Trophoblast cell (in vitro differentiated cells and primary cell): ENCODE results near the gene FUCA1.
A peak's percentile ranks its signal among the peaks of the same experiment; 100 is the strongest.

Source experiments
- DNase-seq, 2 donors: peaks; one replicate each; pipeline ENCODE4 v3.0.0-alpha.2; 2016
- H2AFZ ChIP-seq: 2 replicates; pipeline ENCODE4 v1.6.1; 2013; ENCODE audit warnings: low read length, moderate library complexity, mild to moderate bottlenecking; ENCODE audit not compliant: insufficient read depth, poor library complexity
- H2AK5ac ChIP-seq: 2 replicates; pipeline ENCODE4 v1.6.1; 2013; ENCODE audit warnings: mild to moderate bottlenecking, low read length
- H2BK120ac ChIP-seq: 2 replicates; pipeline ENCODE4 v1.6.1; 2013; ENCODE audit warnings: low read length, mild to moderate bottlenecking, moderate library complexity; ENCODE audit not compliant: insufficient read depth, poor library complexity
- H2BK12ac ChIP-seq: 2 replicates; pipeline ENCODE4 v1.6.1; 2013; ENCODE audit warnings: mild to moderate bottlenecking, low read length, moderate library complexity
- H2BK5ac ChIP-seq: 2 replicates; pipeline ENCODE4 v1.6.1; 2013; ENCODE audit warnings: low read length, low read depth, moderate library complexity, mild to moderate bottlenecking; ENCODE audit not compliant: poor library complexity
- H3K14ac ChIP-seq: 2 replicates; pipeline ENCODE4 v1.6.1; 2013; ENCODE audit warnings: mild to moderate bottlenecking, low read length
- H3K18ac ChIP-seq: 2 replicates; pipeline ENCODE4 v1.6.1; 2013; ENCODE audit warnings: mild to moderate bottlenecking, low read length
- H3K23ac ChIP-seq: 2 replicates; pipeline ENCODE4 v1.6.1; 2013; ENCODE audit warnings: low read length
- H3K27ac ChIP-seq: 2 replicates; pipeline ENCODE4 v1.5.1; 2013; ENCODE audit warnings: low read depth, mild to moderate bottlenecking, inconsistent platforms, low read length, moderate library complexity
- H3K27me3 ChIP-seq: 2 replicates; pipeline ENCODE4 v1.6.1; 2013; ENCODE audit warnings: inconsistent platforms, mild to moderate bottlenecking, low read length, moderate library complexity; ENCODE audit not compliant: insufficient read depth
- H3K36me3 ChIP-seq, 2 experiments: 1 replicate in 1 of 2; 2 replicates in 1 of 2; pipeline ENCODE4 v1.6.1; 2013; ENCODE audit warnings: low read length in 2 of 2, mild to moderate bottlenecking in 2 of 2, moderate library complexity in 1 of 2; ENCODE audit not compliant: insufficient read depth in 2 of 2, control insufficient read depth in 1 of 2
- H3K4ac ChIP-seq: 2 replicates; pipeline ENCODE4 v1.6.1; 2013; ENCODE audit warnings: low read depth, mild to moderate bottlenecking, low read length, moderate library complexity
- H3K4me1 ChIP-seq, 2 experiments: 1 replicate in 1 of 2; 2 replicates in 1 of 2; pipeline ENCODE4 v1.6.1; 2013; ENCODE audit warnings: low read length in 2 of 2, mild to moderate bottlenecking in 2 of 2, moderate library complexity in 1 of 2; ENCODE audit not compliant: insufficient read depth in 2 of 2, control insufficient read depth in 1 of 2
- H3K4me2 ChIP-seq: 2 replicates; pipeline ENCODE4 v1.6.1; 2013; ENCODE audit warnings: inconsistent platforms, mild to moderate bottlenecking, low read length, moderate library complexity
- H3K4me3 ChIP-seq: 2 replicates; pipeline ENCODE4 v1.5.1; 2013; ENCODE audit warnings: mild to moderate bottlenecking, low read depth, low read length, inconsistent platforms
- H3K79me1 ChIP-seq: one replicate; pipeline ENCODE4 v1.6.1; 2013; ENCODE audit warnings: low read length
- H3K79me2 ChIP-seq: 2 replicates; pipeline ENCODE4 v1.6.1; 2013; ENCODE audit warnings: low read length, mild to moderate bottlenecking; ENCODE audit not compliant: control insufficient read depth, insufficient read depth, poor library complexity
- H3K9ac ChIP-seq: 2 replicates; pipeline ENCODE4 v1.6.1; 2013; ENCODE audit warnings: mild to moderate bottlenecking, low read length
- H3K9me3 ChIP-seq: 2 replicates; pipeline ENCODE4 v1.6.1; 2013; ENCODE audit warnings: low read depth, mild to moderate bottlenecking, control low read depth, inconsistent platforms, low read length; ENCODE audit not compliant: insufficient read depth
- H4K12ac ChIP-seq: 2 replicates; pipeline ENCODE4 v1.6.1; 2013; ENCODE audit warnings: low read depth, mild to moderate bottlenecking, low read length, moderate library complexity
- H4K8ac ChIP-seq: 2 replicates; pipeline ENCODE4 v1.6.1; 2013; ENCODE audit warnings: low read depth, mild to moderate bottlenecking, low read length, moderate library complexity
- H4K91ac ChIP-seq: one replicate; pipeline ENCODE4 v1.6.1; 2013; ENCODE audit warnings: low read depth, mild to moderate bottlenecking, low read length, moderate library complexity
- WGBS: extraction: QIAGEN DNeasy Blood & Tissue Kit; methylation state at CpG from one replicate; pipeline ENCODE4 v1.1.7; 2013; ENCODE audit warnings: missing lambda C conversion rate; ENCODE audit not compliant: insufficient read length, insufficient coverage; ENCODE audit errors: extremely low coverage; 5-methylcytosine and 5-hydroxymethylcytosine counted together

FUCA1 gene

DNA sequence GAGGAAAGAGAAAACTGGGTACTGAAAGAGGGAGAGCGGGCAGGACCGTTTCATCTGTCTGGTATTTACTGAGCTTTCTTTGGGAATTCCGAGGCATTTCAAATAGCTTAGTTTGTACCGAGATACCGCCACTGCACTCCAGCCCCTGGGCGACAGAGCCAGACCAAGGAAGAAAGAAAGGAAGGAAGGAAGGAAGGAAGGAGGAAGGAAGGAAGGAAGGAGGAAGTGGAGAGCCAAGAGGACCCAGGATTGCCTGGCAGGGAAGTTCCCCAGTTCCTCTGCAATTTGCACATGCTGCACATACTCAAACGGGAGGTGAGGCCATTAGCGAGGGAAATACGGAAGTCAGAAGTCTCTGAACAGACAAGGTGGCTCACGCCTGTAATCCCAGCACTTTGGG is 961 bp upstream of the FUCA1 start:
- H3K79me2 ChIP-seq = no peaks in the 10 kb centered on the region
- no peak overlapping the region for H4K8ac ChIP-seq
- no peak overlapping the region for H3K4me2 ChIP-seq
- H3K79me1 ChIP-seq = peaks cover 4% of the 10 kb centered on the region
- H3K27ac ChIP-seq = no peak overlapping the region
- no CpG with 5 or more reads among the region's 10 CpGs for WGBS
- no peak overlapping the region for H3K18ac ChIP-seq
- no peak overlapping the region for H4K12ac ChIP-seq
- H3K4me1 ChIP-seq = peaks cover 2 to 6% of the 10 kb centered on the region in 2 experiments
- H3K27me3 ChIP-seq = peaks cover 6% of the 10 kb centered on the region
- no peak overlapping the region for H2BK5ac ChIP-seq
- H2AK5ac ChIP-seq = no peak overlapping the region
- no peaks in the 10 kb centered on the region for H3K9me3 ChIP-seq
- no peak overlapping the region for H3K9ac ChIP-seq
- no peaks in the 10 kb centered on the region for H3K36me3 ChIP-seq
- no peak overlapping the region for H3K4ac ChIP-seq
- H2BK12ac ChIP-seq = no peak overlapping the region
- H3K14ac ChIP-seq = no peak overlapping the region
- H2AFZ ChIP-seq = no peak overlapping the region
- no peak overlapping the region for H4K91ac ChIP-seq
- no peak overlapping the region for H2BK120ac ChIP-seq
- H3K4me3 ChIP-seq = no peak overlapping the region
- no peak overlapping the region for H3K23ac ChIP-seq
- DNase-seq = peak; percentile 5 to 61

DNA sequence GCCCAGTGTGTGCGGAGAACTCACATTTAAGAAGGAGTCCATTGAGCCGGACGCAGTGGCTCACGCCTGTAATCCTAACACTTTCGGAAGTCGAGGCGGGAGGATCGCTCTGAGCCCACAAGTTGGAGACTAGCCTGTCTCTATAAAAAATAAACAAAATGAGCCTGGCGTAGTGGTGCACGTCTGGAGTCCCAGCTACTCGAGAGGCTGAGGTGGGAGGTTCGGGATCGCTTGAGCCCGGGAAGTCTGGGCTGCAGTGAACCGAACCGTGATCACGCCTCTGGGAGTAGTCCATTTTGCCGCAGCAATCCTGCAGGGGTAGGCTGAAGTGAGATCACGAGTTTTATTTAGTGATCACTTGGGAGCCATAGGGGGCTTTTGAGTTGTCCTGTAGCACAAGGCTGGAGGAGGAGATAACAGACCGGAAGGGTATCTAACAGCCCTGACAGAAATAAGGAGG is 497 bp upstream of the FUCA1 start:
- DNase-seq = peak in 1 of 2 donors; percentile 19
- H3K4ac ChIP-seq = no peak overlapping the region
- no peak overlapping the region for H2BK120ac ChIP-seq
- H3K79me2 ChIP-seq = no peaks in the 10 kb centered on the region
- peaks cover 4% of the 10 kb centered on the region for H3K79me1 ChIP-seq
- no peak overlapping the region for H3K14ac ChIP-seq
- H4K91ac ChIP-seq = no peak overlapping the region
- H3K27me3 ChIP-seq = peaks cover 6% of the 10 kb centered on the region
- no peaks in the 10 kb centered on the region for H3K36me3 ChIP-seq
- no peaks in the 10 kb centered on the region for H3K9me3 ChIP-seq
- no peak overlapping the region for H3K9ac ChIP-seq
- H3K18ac ChIP-seq = no peak overlapping the region
- no peak overlapping the region for H4K8ac ChIP-seq
- no peak overlapping the region for H2AK5ac ChIP-seq
- no peak overlapping the region for H3K23ac ChIP-seq
- no peak overlapping the region for H2AFZ ChIP-seq
- no peak overlapping the region for H3K4me3 ChIP-seq
- peak overlapping the region; percentile 38 for H3K4me2 ChIP-seq
- H2BK12ac ChIP-seq = no peak overlapping the region
- no peak overlapping the region for H2BK5ac ChIP-seq
- no peak overlapping the region for H4K12ac ChIP-seq
- peaks cover 2 to 6% of the 10 kb centered on the region in 2 experiments for H3K4me1 ChIP-seq
- whole genome bisulfite sequencing = no CpG with 5 or more reads among the region's 20 CpGs
- H3K27ac ChIP-seq = no peak overlapping the region

DNA sequence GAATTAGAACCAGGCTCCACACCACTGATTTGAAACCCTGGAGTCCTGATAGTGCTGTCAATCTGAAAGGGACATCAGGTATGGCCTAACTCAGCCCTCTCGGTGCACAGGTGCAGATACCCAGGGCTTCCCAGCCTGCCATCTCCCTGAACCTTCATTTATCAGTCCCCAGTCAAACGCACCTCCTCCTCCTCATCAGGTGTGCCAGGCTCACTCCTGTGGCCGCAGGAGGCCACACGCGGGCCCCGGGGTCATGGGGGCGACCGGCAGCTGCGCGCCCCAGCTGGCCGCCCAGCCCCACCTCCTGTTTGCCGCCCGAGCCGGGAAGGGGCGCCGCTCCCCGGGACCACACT is 572 bp downstream of the FUCA1 start:
- WGBS = no CpG with 5 or more reads among the region's 17 CpGs
- H4K12ac ChIP-seq = no peak overlapping the region
- no peak overlapping the region for H3K23ac ChIP-seq
- H2AFZ ChIP-seq = peak overlapping the region; percentile 83
- H2BK120ac ChIP-seq = no peak overlapping the region
- peak overlapping the region; percentile 86 for H3K4me3 ChIP-seq
- H3K9me3 ChIP-seq = no peaks in the 10 kb centered on the region
- H3K4me2 ChIP-seq = peak overlapping the region; percentile 95
- no peak overlapping the region for H3K27ac ChIP-seq
- no peak overlapping the region for H4K91ac ChIP-seq
- peaks cover 4% of the 10 kb centered on the region for H3K79me1 ChIP-seq
- no peak overlapping the region for H3K9ac ChIP-seq
- no peaks in the 10 kb centered on the region for H3K79me2 ChIP-seq
- H2BK5ac ChIP-seq = no peak overlapping the region
- H3K4ac ChIP-seq = no peak overlapping the region
- H3K4me1 ChIP-seq = peaks cover 2 to 6% of the 10 kb centered on the region in 2 experiments
- H2BK12ac ChIP-seq = no peak overlapping the region
- no peak overlapping the region for H4K8ac ChIP-seq
- no peaks in the 10 kb centered on the region for H3K36me3 ChIP-seq
- H2AK5ac ChIP-seq = no peak overlapping the region
- H3K27me3 ChIP-seq = peaks cover 6% of the 10 kb centered on the region
- DNase-seq = no peak
- H3K18ac ChIP-seq = no peak overlapping the region
- no peak overlapping the region for H3K14ac ChIP-seq

DNA sequence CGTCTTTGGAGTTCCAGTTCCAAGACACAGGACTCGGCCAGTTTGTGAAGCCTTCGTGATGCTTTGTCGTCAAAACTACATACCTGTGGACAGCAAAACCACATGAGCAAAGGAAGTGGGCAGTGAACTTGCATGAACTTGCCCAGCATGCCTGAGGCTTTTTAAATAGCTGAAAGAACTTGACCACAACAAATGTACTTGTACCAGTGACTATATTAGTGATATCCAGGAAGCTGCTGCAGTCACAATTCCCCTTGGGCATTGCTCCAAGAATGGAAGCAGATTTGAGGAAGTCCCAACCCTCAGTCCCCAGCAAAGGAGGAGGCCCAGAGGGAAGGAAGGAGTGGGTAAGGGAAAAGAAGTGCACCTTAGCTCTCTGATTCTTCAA is 2.6 kb downstream of the FUCA1 start:
- no peak overlapping the region for H3K18ac ChIP-seq
- no peak overlapping the region for H3K14ac ChIP-seq
- H3K4me2 ChIP-seq = no peak overlapping the region
- H3K4ac ChIP-seq = no peak overlapping the region
- H2BK120ac ChIP-seq = no peak overlapping the region
- no peak overlapping the region for H2AK5ac ChIP-seq
- H3K79me1 ChIP-seq = peaks cover 4% of the 10 kb centered on the region
- H4K91ac ChIP-seq = no peak overlapping the region
- H4K8ac ChIP-seq = no peak overlapping the region
- H3K9ac ChIP-seq = no peak overlapping the region
- peaks cover 2 to 6% of the 10 kb centered on the region in 2 experiments for H3K4me1 ChIP-seq
- no peaks in the 10 kb centered on the region for H3K9me3 ChIP-seq
- no peak overlapping the region for H3K4me3 ChIP-seq
- no peak overlapping the region for H2BK5ac ChIP-seq
- H4K12ac ChIP-seq = no peak overlapping the region
- no peak overlapping the region for H3K23ac ChIP-seq
- H3K27me3 ChIP-seq = peaks cover 6% of the 10 kb centered on the region
- H3K27ac ChIP-seq = no peak overlapping the region
- peak; percentile 37 to 39 for DNase-seq
- WGBS = no CpG with 5 or more reads among the region's 4 CpGs
- no peaks in the 10 kb centered on the region for H3K79me2 ChIP-seq
- peak overlapping the region; percentile 18 for H2AFZ ChIP-seq
- H3K36me3 ChIP-seq = no peaks in the 10 kb centered on the region
- no peak overlapping the region for H2BK12ac ChIP-seq
